SK-N-MC (cell line): Measurements from ENCODE around the gene ALDH1L2.

Experiments
- EZH2 ChIP-seq: fragments of 200-600 bp; sonication (generic); IDR thresholded peaks from one replicate; pipeline ENCODE4 v1.6.1; 2017; ENCODE audit warnings: antibody characterized with exemption
- POLR2AphosphoS5 ChIP-seq: IDR thresholded peaks from 2 replicates; pipeline ENCODE4 v1.6.1; 2012; ENCODE audit warnings: mild to moderate bottlenecking, low read depth, low read length, borderline replicate concordance

DNA sequence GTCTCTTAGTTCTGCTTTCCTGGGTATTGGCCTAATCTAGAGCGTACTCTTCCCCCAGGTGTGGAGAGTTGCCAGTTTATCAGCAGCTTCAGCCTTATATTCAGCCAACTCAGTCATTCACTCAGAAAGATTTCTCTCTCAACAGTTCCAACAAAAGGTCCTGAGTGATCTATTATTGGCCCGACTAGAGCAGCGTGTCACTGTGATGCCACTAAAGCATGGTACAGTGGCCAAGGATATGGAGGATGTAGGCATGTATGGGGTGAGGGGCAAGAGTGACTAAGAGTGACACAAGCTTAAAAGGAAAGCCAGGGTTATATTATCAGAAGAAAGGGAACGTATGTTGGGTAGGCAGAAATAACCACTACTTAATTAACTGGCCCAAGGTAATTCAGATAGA lies 93.3 kb downstream of the ALDH1L2 start:
- TF ChIP-seq EZH2: no peak
- TF ChIP-seq POLR2AphosphoS5: no peak
